ENCODE data around the gene RGL1.
"Not testable (repeated sequence)": the region's sequence is repeated elsewhere in the genome, so short reads cannot be mapped to it uniquely, and the experiment has no call there.

The RGL1 gene

GRCh38 chr1:183804916-183805841, at the start of gene RGL1:
RGL1 (plus strand) TSS chr1:183805120; CDS start chr1:183805298, 178 bp downstream.
- DNase-seq (ENCODE audit: low read depth): no peak

DNA sequence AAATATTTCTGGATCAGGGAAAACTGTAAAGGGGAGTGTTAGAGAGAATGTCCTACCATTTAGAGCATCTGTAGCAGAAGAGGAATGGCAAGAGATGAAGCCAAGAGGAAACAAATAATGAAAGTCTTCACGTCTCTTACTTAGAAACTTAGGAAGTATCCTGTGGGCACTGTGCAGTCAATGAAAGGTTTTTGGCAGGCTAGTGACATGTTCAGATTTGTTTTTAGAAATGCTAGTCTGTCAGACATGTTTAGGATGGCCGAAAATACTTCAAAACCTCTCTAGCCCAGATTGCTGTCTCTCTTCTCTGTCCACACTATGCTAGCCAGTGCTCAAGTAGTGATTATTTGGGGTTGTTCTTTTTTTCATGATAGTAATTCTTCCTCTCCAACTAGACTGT, 48.6 kb upstream of the RGL1 start:
- no peak for DNase-seq (ENCODE audit: low read depth)

DNA sequence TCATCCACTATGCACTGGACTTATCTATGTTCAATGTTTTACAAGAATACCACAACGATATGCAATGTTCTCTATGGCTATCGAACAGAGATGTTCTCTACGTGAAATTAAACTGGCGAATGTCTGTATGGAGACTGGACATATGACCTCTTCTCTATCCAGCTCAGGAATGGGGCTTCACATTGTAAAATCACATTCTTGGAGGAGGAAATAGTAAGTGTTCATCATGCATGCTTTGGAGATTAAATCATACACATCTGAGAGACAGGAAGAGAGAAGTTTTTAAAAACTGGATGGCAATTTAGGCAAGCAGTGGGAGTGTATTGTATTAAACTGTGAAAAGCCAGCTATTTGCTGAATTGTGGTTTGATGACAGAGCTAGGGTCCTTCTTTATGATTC, 47.9 kb upstream of the RGL1 start:
- no peak for DNase-seq (ENCODE audit: low read depth)

DNA sequence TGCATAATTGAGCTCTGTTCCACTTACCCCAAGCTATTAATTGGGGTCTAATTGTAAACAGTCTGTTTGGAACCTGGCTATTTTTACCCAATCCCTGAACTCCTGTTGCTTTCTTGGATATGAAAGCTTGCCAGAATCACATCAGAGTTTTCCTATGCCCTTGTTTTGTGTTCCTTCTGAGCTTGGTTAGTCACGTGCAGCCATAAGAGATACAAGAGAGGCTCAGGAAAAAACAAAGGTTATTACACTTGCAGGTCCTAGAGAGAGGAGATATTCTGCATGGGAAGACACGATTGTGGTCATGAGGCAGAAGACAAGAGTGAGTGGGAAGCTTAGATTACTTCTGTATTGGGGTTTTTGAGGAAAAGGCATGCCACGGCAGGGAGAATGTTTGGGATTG, 46.0 kb upstream of the RGL1 start:
- no peak for DNase-seq (ENCODE audit: low read depth)

GRCh38 chr1:183760661-183761060, 44.3 kb upstream of the RGL1 start:
- no peak for DNase-seq (ENCODE audit: low read depth)

GRCh38 chr1:183761871-183762270, 43.0 kb upstream of the RGL1 start:
- DNase-seq (ENCODE audit: low read depth): no peak

- DNase-seq (ENCODE audit: low read depth): not testable (repeated sequence)
These were observed 42.1 kb upstream of the RGL1 start for GRCh38 chr1:183762856-183763255.

GRCh38 chr1:183764981-183765380, 39.9 kb upstream of the RGL1 start:
- no peak for DNase-seq (ENCODE audit: low read depth)

- DNase-seq (ENCODE audit: low read depth): no peak
These were observed 34.7 kb upstream of the RGL1 start for GRCh38 chr1:183769956-183770815.

DNA sequence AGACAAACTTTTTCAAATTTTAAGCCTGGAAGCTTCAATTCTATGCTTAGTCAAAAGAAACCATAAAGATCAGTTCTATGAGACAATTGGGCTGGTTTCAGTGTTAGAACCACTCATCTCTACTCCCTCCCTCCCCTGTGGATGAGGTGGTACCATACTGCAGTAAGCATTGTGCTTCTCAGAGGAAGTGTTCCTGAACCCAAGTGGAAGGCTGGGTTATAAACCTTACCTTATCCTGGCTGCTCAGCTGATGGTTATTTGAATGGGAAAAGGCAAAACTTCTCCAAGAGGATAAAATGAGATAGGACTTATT, 34.1 kb upstream of the RGL1 start:
- no peak for DNase-seq (ENCODE audit: low read depth)

DNA sequence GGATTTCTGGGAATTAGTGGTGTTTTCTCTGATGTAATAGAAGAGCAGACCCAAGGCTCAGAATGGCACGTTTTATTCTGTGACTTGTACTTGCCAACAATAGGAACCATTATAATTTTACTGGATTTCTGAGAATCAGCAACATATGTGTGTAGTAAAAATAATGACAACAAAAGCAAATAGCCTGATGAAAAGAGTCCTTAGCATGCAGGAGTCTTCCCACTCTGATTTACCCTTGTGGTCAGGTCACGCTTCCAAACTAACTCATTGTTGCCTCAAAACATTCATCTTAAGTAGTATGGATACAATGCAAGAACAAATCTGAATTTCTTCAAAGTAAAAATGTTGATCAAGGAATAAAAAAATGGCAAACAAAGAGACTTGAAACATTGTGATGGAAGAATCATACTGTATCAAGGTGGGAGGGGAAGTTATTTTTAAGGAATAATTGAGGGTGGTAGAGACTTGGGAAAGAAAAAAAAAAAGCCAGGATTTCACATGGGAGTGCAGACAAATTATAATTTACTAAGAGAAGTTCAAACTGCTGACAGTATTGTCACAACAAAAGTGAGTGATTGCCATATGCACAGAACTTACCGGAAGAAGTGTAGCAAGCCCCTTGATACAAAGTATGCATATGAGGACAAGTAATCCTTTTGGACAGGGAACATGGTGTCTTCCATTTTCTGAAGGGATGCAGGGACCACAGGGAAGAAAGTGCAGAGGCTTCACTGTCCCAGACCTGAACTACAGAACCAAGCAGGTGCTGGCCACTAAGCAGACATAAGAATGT, 31.2 kb upstream of the RGL1 start:
- DNase-seq (ENCODE audit: low read depth): no peak

DNA sequence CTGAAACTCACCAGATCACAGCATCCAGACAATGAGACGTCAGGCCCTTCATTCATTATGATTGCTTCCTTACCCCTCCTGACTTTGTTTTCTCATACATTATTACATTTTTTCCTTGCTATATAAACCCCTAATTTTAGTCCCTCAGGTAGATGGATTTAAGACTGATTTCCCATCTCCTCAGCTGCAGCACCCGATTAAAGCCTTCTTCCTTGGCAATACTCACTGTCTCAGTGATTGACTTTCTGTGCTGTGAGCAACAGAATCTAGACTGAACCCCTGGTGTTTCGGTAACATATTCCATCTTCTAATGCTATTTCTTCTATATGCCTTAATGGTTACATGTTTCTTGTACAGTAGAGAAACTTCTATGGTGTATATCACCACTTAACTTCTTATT, 30.0 kb upstream of the RGL1 start:
- DNase-seq (ENCODE audit: low read depth): no peak

DNA sequence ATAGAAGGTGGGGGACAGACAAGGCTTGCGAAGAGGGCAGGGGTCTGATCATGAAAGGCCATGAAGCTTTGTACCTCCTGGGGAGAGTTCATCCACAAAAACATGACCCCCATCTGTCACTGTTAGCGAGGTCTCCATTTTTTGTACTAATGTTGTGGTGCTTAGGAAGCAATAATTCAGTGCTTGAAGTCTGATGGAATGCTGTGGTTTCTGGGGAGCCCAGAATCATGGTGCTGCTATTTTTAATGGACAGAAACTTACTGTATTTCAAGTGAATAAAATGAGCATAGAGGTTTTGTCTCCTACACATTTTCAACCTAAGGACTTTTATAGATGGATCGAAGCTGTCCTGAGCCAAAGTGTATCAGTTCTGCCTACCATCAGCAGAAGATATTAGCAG, 28.2 kb upstream of the RGL1 start:
- DNase-seq (ENCODE audit: low read depth): no peak

- DNase-seq (ENCODE audit: low read depth): no peak
These were observed 27.6 kb upstream of the RGL1 start for GRCh38 chr1:183777328-183777727.

- no peak for DNase-seq (ENCODE audit: low read depth)
These were observed 26.9 kb upstream of the RGL1 start for GRCh38 chr1:183778045-183778444.

GRCh38 chr1:183778568-183779433, 26.1 kb upstream of the RGL1 start:
- no peak for DNase-seq (ENCODE audit: low read depth)

DNA sequence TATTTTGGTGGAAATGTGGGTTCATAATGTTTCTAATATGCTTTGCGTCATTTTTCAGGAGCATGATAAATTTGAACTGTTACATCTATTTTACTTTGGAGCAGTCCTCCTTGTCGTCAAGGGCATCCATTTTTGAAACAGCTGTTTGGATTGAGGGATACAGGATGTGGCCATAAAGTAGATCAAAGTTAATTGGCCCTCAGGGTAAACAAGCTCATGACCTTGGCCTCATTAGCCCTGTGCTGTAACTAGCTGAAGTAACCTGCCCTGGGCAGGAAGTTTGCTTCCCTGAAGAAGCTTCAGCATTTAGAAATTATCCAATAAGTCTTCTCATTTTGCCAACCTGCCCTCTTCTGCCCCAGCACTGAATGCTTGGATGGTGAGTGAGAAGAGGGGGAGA, 24.8 kb upstream of the RGL1 start:
- DNase-seq (ENCODE audit: low read depth): no peak

DNA sequence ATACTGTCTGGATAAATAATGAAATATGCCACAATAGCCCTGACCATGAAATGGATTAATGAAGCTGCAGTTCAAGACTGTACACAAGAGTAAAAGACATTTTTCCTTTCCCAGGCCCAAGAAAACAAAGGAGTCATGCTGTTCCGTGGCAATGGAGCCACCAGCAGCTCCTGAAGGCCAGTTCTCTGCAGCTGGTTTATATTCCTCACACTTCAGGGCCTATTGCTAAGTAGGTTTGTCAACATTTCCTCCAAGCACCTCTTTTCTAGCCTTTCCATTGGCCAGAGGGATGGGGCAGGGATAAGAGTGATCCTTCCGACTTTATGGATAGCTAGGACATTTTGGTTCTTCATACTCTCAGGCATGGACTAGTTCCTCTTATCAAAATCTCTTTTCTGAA, 24.2 kb upstream of the RGL1 start:
- no peak for DNase-seq (ENCODE audit: low read depth)

- no peak for DNase-seq (ENCODE audit: low read depth)
These were observed 21.6 kb upstream of the RGL1 start for GRCh38 chr1:183783342-183783741.

- no peak for DNase-seq (ENCODE audit: low read depth)
These were observed 20.9 kb upstream of the RGL1 start for GRCh38 chr1:183783767-183784637.

All from stimulated activated CD8-positive, alpha-beta memory T cell treated with anti-CD3 and anti-CD28 coated beads, Interleukin-12 subunit alpha, Interleukin-12 subunit beta, amount 100 ng/mL, for 4 hours (primary cell).